Small intestine (tissue), 7 donors: ENCODE results near the gene RAB27A. TPM values are rescaled to one million over a fixed set of nuclear protein-coding genes. Genes with fewer than 3 reads are reported as not detected.
A peak's percentile ranks its signal among the peaks of the same experiment; 100 is the strongest.

ENCODE experiments used
- DNase-seq, 2 donors: peaks; one replicate each; pipeline versions ENCODE4 v3.0.0 to v3.0.0-alpha.2; 2013
- FAIRE-seq: peaks from 2 replicates; lab custom pipeline; 2012; peaks lifted over from hg19 to GRCh38; lab: Jason Lieb, UNC
- H3K27ac ChIP-seq, 3 donors: one replicate each; pipeline ENCODE4 v1.5.1; 2013; ENCODE audit warnings: low read length in 2 of 3, mild to moderate bottlenecking in 2 of 3, control low read depth in 1 of 3, inconsistent platforms in 1 of 3, low read depth in 1 of 3, moderate library complexity in 1 of 3
- H3K27me3 ChIP-seq, 3 donors: one replicate each; pipeline ENCODE4 v1.6.1; 2013; ENCODE audit warnings: low read length in 3 of 3, inconsistent platforms in 1 of 3; ENCODE audit not compliant: control insufficient read depth in 3 of 3, insufficient read depth in 3 of 3
- H3K36me3 ChIP-seq, 3 donors: one replicate each; pipeline ENCODE4 v1.6.1; 2013; ENCODE audit warnings: low read length in 3 of 3, inconsistent platforms in 1 of 3, low read depth in 1 of 3, mild to moderate bottlenecking in 1 of 3, moderate library complexity in 1 of 3; ENCODE audit not compliant: control insufficient read depth in 3 of 3, insufficient read depth in 2 of 3
- H3K4me1 ChIP-seq, 3 donors: one replicate each; pipeline ENCODE4 v1.6.1; 2013; ENCODE audit warnings: low read length in 2 of 3, inconsistent platforms in 1 of 3, low read depth in 1 of 3, mild to moderate bottlenecking in 1 of 3, moderate library complexity in 1 of 3; ENCODE audit not compliant: control insufficient read depth in 3 of 3, insufficient read depth in 2 of 3
- H3K4me3 ChIP-seq, 3 donors: one replicate each; pipeline ENCODE4 v1.5.1; 2013; ENCODE audit warnings: low read length in 3 of 3, control low read depth in 1 of 3, inconsistent platforms in 1 of 3, low read depth in 1 of 3, mild to moderate bottlenecking in 1 of 3, moderate library complexity in 1 of 3
- H3K9me3 ChIP-seq, 2 donors: one replicate each; pipeline ENCODE4 v1.6.1; 2013; ENCODE audit warnings: low read depth in 1 of 2, low read length in 1 of 2; ENCODE audit not compliant: control insufficient read depth in 2 of 2, insufficient read depth in 1 of 2
- WGBS, 3 donors: extraction: QIAGEN DNeasy Blood & Tissue Kit; methylation state at CpG; one replicate each; pipeline ENCODE4 v1.1.7; 2013; 5-methylcytosine and 5-hydroxymethylcytosine counted together
- polyA plus RNA-seq, 4 donors: library from polyadenylated mRNA; stranded (reverse) in 3 of 4; unstranded in 1 of 4; fragments of 200-250 nt in 3 of 4; fragments of 120-200 nt in 1 of 4; gene quantifications; one replicate each; pipeline versions ENCODE4 v1.2.1 to v1.2.3, GENCODE V29; 2013
- donor health status: healthy with polysubstance abuse.
- donor health status: control.
- donor health status: control.
- donor health status: Bipolar disorder and iron deficiency.
- donor health status: healthy.

Gene RAB27A
- polyA plus RNA-seq, 4 donors, result 24.8 to 52.3 (median 32.9) TPM

DNA sequence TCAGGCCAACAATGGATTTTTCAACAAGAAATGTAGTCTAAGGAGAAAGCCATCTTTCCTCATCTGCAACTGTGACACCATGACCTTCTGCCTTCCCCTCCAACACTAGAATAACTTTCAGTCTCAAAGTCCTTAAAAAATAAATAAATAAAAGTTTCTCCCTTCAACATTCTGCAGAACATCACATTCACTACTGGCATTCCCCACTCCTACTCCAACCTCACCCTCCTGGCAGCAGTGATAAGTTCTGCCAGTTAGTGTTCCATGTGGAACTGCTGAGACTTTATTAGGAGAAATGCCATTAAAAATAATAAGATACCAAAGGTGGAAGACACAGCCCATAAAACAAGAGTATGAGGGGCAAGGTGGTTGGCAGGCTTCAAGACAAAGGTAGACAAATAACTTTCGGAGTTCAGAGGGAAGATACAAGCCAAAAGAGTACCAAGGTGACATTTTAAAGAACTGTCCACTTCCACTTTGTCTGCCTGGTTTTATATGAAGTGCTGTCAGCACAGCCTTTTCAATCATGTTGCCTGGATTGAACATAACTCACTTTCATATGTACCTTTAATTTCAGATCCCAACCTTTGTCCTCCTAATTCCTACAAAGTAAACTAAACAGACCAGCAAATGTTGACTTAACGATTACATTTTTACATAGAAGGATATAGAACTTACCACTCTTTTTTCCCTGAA lies 55.4 kb downstream of the RAB27A start:
- DNase-seq (peak in 1 of 2 donors; percentile 37), FAIRE-seq (no peak)
- H3K36me3 ChIP-seq, result peaks cover 0 to 3% (median 0%) of the 10 kb centered on the region in 3 donors
- H3K4me3 ChIP-seq, result no peak overlapping the region
- H3K4me1 ChIP-seq, result no peaks in the 10 kb centered on the region
- H3K9me3 ChIP-seq, result no peaks in the 10 kb centered on the region
- no peaks in the 10 kb centered on the region for H3K27me3 ChIP-seq
- WGBS, 3 donors, result 24 to 89% (median 81%) methylated on average over 2 of the region's 2 CpGs
- H3K27ac ChIP-seq, result no peak overlapping the region

DNA sequence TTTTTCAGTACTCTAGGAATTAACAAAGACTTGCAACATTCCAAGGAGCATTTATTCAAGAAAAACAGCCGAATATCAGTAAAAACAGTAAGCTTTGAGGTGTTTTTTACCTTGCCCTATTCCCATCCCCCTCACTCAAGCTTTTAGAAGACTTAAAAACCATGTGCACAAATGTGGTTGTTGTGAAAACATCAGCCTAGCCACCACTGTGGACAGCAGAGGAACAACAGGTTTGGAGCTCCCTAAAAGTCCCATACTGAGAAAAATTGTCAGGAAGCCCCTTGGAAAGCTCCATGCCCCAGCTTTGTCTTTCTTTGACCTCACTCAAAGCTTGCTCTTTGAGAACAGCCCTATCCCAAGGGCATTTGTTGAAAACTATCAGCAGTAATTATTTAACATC lies 58.2 kb downstream of the RAB27A start:
- no peaks in the 10 kb centered on the region for H3K27me3 ChIP-seq
- no peak overlapping the region for H3K27ac ChIP-seq
- no peaks in the 10 kb centered on the region for H3K4me1 ChIP-seq
- DNase-seq (no peak), FAIRE-seq (no peak)
- WGBS, 3 donors, result 89 to 99% (median 92%) methylated on average over 1 of the region's 1 CpG
- H3K36me3 ChIP-seq, result peaks cover 0 to 7% (median 0%) of the 10 kb centered on the region in 3 donors
- H3K9me3 ChIP-seq, result no peaks in the 10 kb centered on the region
- no peak overlapping the region for H3K4me3 ChIP-seq

GRCh38 chr15:55230953-55231352 lies 58.7 kb downstream of the RAB27A start:
- H3K4me3 ChIP-seq, result no peak overlapping the region
- H3K4me1 ChIP-seq, result no peaks in the 10 kb centered on the region
- H3K36me3 ChIP-seq, result peaks cover 0 to 7% (median 3%) of the 10 kb centered on the region in 3 donors
- H3K27ac ChIP-seq, result no peak overlapping the region
- H3K27me3 ChIP-seq, result no peaks in the 10 kb centered on the region
- FAIRE-seq, result no peak
- DNase-seq, result no peak
- H3K9me3 ChIP-seq, result no peaks in the 10 kb centered on the region
- 53 to 94% (median 86%) methylated on average over 1 of the region's 1 CpG for WGBS, 3 donors

GRCh38 chr15:55230051-55230670 lies 59.5 kb downstream of the RAB27A start:
- FAIRE-seq, result no peak
- Histone ChIP-seq H3K27ac (no peak overlapping the region), H3K4me1 (peaks cover 0 to 3% (median 0%) of the 10 kb centered on the region in 3 donors), H3K4me3 (no peak overlapping the region), H3K27me3 (no peaks in the 10 kb centered on the region), H3K36me3 (peaks cover 0 to 7% (median 3%) of the 10 kb centered on the region in 3 donors), H3K9me3 (no peaks in the 10 kb centered on the region)
- 29 to 54% (median 50%) methylated on average over 3 of the region's 3 CpGs for WGBS, 3 donors
- DNase-seq, result no peak

DNA sequence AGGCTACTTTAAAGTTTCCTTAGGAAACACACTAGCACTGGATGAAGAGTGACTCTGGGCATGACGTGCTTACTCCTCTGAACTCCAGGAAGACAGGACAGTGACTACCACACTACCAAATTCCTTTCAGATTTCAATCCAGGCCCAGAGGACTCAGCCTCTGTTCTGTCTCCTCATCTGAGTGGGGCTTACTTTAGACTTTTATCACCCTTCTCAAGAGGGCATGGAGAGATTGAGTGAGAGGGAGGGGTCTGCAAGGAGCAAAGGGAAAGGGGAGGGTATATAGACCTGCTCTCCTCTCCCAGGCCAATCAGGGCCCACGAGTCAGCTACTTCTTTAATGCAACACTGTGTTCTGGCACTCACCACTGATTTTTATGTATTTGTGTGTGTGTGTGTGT lies 63.5 kb downstream of the RAB27A start:
- Histone ChIP-seq H3K27me3 (no peaks in the 10 kb centered on the region), H3K9me3 (no peaks in the 10 kb centered on the region), H3K36me3 (peaks cover 0 to 11% (median 3%) of the 10 kb centered on the region in 3 donors), H3K27ac (no peak overlapping the region), H3K4me1 (peaks cover 0 to 17% (median 5%) of the 10 kb centered on the region in 3 donors), H3K4me3 (no peak overlapping the region)
- DNase-seq (no peak), FAIRE-seq (no peak)
- 93 to 97% (median 95%) methylated on average over 2 of the region's 2 CpGs for WGBS, 3 donors

DNA sequence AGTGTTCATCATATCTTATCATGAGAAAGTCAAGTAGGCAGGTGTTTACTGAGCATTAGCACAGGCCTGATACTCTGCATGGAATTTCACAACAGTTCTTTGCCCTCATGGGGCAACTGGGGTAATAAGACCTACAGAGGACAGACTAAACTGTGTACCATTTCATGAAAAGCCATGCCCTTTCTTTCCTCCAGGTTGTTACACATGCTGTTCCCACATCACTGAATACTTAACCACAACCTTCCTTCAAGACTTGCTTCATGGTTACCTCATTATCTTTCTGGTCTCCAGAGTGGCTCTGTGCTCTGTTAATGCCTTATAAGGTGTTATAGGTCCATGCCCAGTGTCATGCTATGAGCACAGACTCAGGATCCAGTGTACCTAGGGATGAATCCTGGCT lies 64.7 kb downstream of the RAB27A start:
- Histone ChIP-seq H3K4me3 (no peak overlapping the region), H3K9me3 (no peaks in the 10 kb centered on the region), H3K4me1 (peaks cover 0 to 23% (median 5%) of the 10 kb centered on the region in 3 donors), H3K27me3 (no peaks in the 10 kb centered on the region), H3K36me3 (peaks cover 0 to 8% (median 3%) of the 10 kb centered on the region in 3 donors), H3K27ac (peak overlapping the region in 1 of 3 donors; percentile 63)
- FAIRE-seq (no peak), DNase-seq (peak; percentile 71 to 85)

DNA sequence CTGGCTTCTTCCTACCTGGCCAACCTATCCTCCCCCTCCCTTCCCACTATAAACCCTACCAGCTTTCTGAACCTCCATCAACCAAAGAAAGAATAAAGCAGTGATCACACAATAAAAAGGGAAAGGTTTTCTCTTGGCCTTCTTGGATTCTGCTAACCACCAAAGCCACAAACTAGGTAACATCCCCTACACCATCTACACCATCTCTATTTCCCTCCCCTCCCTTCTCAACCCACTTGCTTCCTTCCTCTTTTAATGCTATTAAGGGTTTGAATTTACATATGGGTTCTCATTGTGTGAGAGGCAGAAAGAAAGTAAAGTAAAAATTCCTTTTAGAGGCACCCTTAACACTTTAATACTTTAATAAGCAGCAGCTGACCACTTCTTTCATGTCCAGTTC lies 67.0 kb downstream of the RAB27A start:
- Histone ChIP-seq H3K9me3 (no peaks in the 10 kb centered on the region), H3K36me3 (peaks cover 0 to 4% (median 3%) of the 10 kb centered on the region in 3 donors), H3K4me1 (peaks cover 0 to 23% (median 5%) of the 10 kb centered on the region in 3 donors), H3K27me3 (no peaks in the 10 kb centered on the region), H3K4me3 (no peak overlapping the region), H3K27ac (peak overlapping the region in 1 of 3 donors; percentile 20)
- FAIRE-seq (no peak), DNase-seq (peak in 1 of 2 donors; percentile 20)

DNA sequence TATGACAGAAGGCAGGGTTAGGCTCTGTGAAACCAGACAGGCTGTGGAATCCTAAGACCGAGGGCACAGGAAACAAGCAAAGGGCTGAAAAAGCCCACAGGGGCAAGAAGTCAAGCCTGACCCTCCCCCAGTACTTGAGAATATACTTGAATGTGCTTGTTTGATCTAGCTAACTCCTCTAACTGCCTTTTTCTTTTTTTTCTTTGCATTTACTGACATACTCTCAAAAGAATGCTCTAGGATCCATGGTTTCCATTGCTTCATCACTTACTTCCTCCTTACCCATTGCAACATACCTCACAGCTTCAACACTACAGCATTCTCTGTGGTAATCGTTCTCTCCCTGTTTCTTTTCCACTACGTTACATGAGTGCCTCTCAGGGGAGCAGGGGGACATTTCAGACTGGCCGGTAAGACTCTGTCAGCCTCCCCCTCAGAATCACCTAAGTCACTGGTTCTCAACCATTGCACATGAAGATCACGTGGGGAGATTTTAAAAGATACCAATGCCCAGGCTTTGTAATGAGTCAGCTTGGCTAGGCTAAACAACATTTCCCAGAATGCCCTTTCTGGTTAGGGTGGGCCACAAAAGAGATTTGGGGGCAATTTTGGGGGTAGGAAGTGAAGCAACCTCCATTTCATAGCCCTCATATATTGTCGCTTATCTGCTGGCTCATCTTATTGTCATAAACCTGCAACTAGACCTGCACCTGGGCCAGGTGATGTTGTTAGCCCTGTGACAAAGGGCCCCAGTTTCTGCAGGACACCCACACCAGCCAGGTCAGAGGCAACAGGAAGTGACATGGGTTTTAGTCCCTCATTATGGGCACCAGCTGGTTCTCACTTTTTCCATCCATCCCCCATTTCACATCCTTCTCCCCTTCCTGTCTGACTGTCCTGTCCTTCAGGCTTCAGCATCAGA lies 68.3 kb downstream of the RAB27A start:
- 61 to 85% (median 65%) methylated on average over 6 of the region's 6 CpGs for WGBS, 3 donors
- DNase-seq (peak; percentile 9 to 73), FAIRE-seq (no peak)
- Histone ChIP-seq H3K36me3 (peaks cover 0 to 4% (median 3%) of the 10 kb centered on the region in 3 donors), H3K27me3 (no peaks in the 10 kb centered on the region), H3K4me3 (no peak overlapping the region), H3K9me3 (no peaks in the 10 kb centered on the region), H3K4me1 (peaks cover 0 to 23% (median 5%) of the 10 kb centered on the region in 3 donors), H3K27ac (peak overlapping the region; percentile 39 to 82 (median 65))
